CD14-positive monocyte (primary cell): Measurements from ENCODE around the gene PFDN1. TPM values are rescaled to one million over a fixed set of nuclear protein-coding genes. Genes with fewer than 3 reads are reported as not detected.
A peak's percentile ranks its signal among the peaks of the same experiment; 100 is the strongest.

ENCODE experiments used
- DNase-seq, 3 donors: peaks; one replicate each; pipeline ENCODE4 v3.0.0-alpha.2; 2011 to 2022
- H2AFZ ChIP-seq: 2 replicates; pipeline ENCODE4 v1.6.0; 2012; ENCODE audit warnings: mild to moderate bottlenecking, low read depth, low read length, inconsistent platforms; ENCODE audit not compliant: insufficient read depth, poor library complexity, severe bottlenecking
- H3K27ac ChIP-seq, 2 donors: 1 replicate in 1 of 2; 2 replicates in 1 of 2; pipeline ENCODE4 v1.5.1; 2012 to 2013; ENCODE audit warnings: low read length in 2 of 2, control low read depth in 1 of 2, inconsistent platforms in 1 of 2, low read depth in 1 of 2, mild to moderate bottlenecking in 1 of 2
- H3K27me3 ChIP-seq, 2 donors: one replicate each; pipeline versions ENCODE4 v1.6.0 to v1.6.1; 2011 to 2013; ENCODE audit warnings: low read length in 2 of 2; ENCODE audit not compliant: control insufficient read depth in 2 of 2, insufficient read depth in 2 of 2
- H3K36me3 ChIP-seq, 2 donors: replicated peaks in 1 of 2; 1 replicate in 1 of 2; 2 replicates in 1 of 2; pipeline versions ENCODE4 v1.5.1 to v1.6.1; 2012 to 2013; ENCODE audit warnings: low read length in 2 of 2, control low read depth in 1 of 2, inconsistent platforms in 1 of 2, mild to moderate bottlenecking in 1 of 2; ENCODE audit not compliant: insufficient read depth in 2 of 2, control insufficient read depth in 1 of 2
- H3K4me1 ChIP-seq, 2 donors: 1 replicate in 1 of 2; 2 replicates in 1 of 2; pipeline versions ENCODE4 v1.5.1 to v1.6.1; 2012 to 2013; ENCODE audit warnings: low read length in 2 of 2, control low read depth in 1 of 2, inconsistent platforms in 1 of 2, mild to moderate bottlenecking in 1 of 2, moderate library complexity in 1 of 2; ENCODE audit not compliant: insufficient read depth in 2 of 2, control insufficient read depth in 1 of 2
- H3K4me2 ChIP-seq: replicated peaks from 2 replicates; pipeline ENCODE3; 2012; ENCODE audit warnings: low read length, moderate library complexity, mild to moderate bottlenecking; ENCODE audit not compliant: poor library complexity, severe bottlenecking; ENCODE audit errors: extremely low read depth
- H3K4me3 ChIP-seq, 3 experiments: fragments of 200-600 bp in 1 of 3; sonication (generic) in 1 of 3; replicated peaks in 1 of 3; 1 replicate in 2 of 3; 2 replicates in 1 of 3; pipeline ENCODE4 v1.5.1; 2011 to 2013; ENCODE audit warnings: low read length in 3 of 3, mild to moderate bottlenecking in 3 of 3, control low read depth in 2 of 3, low read depth in 2 of 3, inconsistent platforms in 1 of 3, moderate library complexity in 1 of 3
- H3K79me2 ChIP-seq: 2 replicates; pipeline ENCODE4 v1.6.0; 2012; ENCODE audit warnings: mild to moderate bottlenecking, control low read depth, inconsistent platforms, low read length, moderate library complexity; ENCODE audit not compliant: insufficient read depth
- H3K9ac ChIP-seq: 2 replicates; pipeline ENCODE4 v1.6.0; 2017; ENCODE audit warnings: low read length, mild to moderate bottlenecking; ENCODE audit not compliant: insufficient read depth, poor library complexity, severe bottlenecking
- H3K9me3 ChIP-seq, 2 donors: replicated peaks in 1 of 2; 1 replicate in 1 of 2; 2 replicates in 1 of 2; pipeline versions ENCODE4 v1.5.1 to v1.6.1; 2012 to 2013; ENCODE audit warnings: low read length in 2 of 2, control low read depth in 1 of 2; ENCODE audit not compliant: control insufficient read depth in 1 of 2, insufficient read depth in 1 of 2
- H4K20me1 ChIP-seq: 2 replicates; pipeline ENCODE4 v1.6.0; 2012; ENCODE audit warnings: mild to moderate bottlenecking, low read length, control low read depth, moderate library complexity; ENCODE audit not compliant: insufficient read depth
- H3K27ac Mint-ChIP-seq, 7 donors: one replicate each; pipeline ENCODE4 v1.8.0; 2020; ENCODE audit warnings: mild to moderate bottlenecking in 7 of 7, mixed read lengths in 7 of 7, moderate library complexity in 6 of 7, inconsistent platforms in 2 of 7
- H3K27me3 Mint-ChIP-seq, 3 donors: one replicate each; pipeline ENCODE4 v1.8.0; 2021 to 2022; ENCODE audit warnings: low read depth in 3 of 3, mild to moderate bottlenecking in 3 of 3, mixed read lengths in 3 of 3, moderate library complexity in 3 of 3, inconsistent platforms in 1 of 3
- H3K36me3 Mint-ChIP-seq, 2 donors: one replicate each; pipeline ENCODE4 v1.8.0; 2020; ENCODE audit warnings: mixed read lengths in 2 of 2, inconsistent platforms in 1 of 2, mild to moderate bottlenecking in 1 of 2
- H3K4me1 Mint-ChIP-seq: one replicate; pipeline ENCODE4 v1.8.0; 2020; ENCODE audit warnings: mild to moderate bottlenecking, mixed read lengths
- H3K4me3 Mint-ChIP-seq, 2 donors: one replicate each; pipeline ENCODE4 v1.8.0; 2020; ENCODE audit warnings: mild to moderate bottlenecking in 2 of 2, mixed read lengths in 2 of 2, moderate library complexity in 1 of 2
- H3K9me3 Mint-ChIP-seq, 7 donors: one replicate each; pipeline ENCODE4 v1.8.0; 2020 to 2022; ENCODE audit warnings: mixed read lengths in 7 of 7, mild to moderate bottlenecking in 6 of 7, moderate library complexity in 6 of 7, inconsistent platforms in 2 of 7
- WGBS: methylation state at CpG from one replicate; pipeline ENCODE4 v1.1.5; 2013; ENCODE audit warnings: missing lambda C conversion rate; ENCODE audit not compliant: insufficient coverage; 5-methylcytosine and 5-hydroxymethylcytosine counted together
- intact Hi-C, 2 donors: fragments of 100-400 bp; cut with micrococcal nuclease; formaldehyde crosslinking; loops; one replicate each; pipeline versions ENCODE4 v1.15.0 to v1.15.1; 2023
- polyA plus RNA-seq, 3 donors: library from polyadenylated mRNA; depleted of rRNA in 1 of 3; unstranded in 2 of 3; stranded (reverse) in 1 of 3; fragments of 300-500 nt in 2 of 3; fragments of >200 nt in 1 of 3; fragmentation: Illumina TruSeq in 2 of 3; gene quantifications; 1 replicate in 2 of 3; 2 replicates in 1 of 3; pipeline ENCODE4 v1.2.3, GENCODE V29; 2012 to 2021
- TF ChIP-seq, protein P1 (sequence below): fragments of 200-600 bp; IDR thresholded peaks from one replicate; pipeline ENCODE4 v1.8.0; 2022; ENCODE audit warnings: antibody characterized with exemption, mild to moderate bottlenecking

The PFDN1 gene
- polyA plus RNA-seq, 3 donors = 44.7 to 105 (median 82.2) TPM

DNA sequence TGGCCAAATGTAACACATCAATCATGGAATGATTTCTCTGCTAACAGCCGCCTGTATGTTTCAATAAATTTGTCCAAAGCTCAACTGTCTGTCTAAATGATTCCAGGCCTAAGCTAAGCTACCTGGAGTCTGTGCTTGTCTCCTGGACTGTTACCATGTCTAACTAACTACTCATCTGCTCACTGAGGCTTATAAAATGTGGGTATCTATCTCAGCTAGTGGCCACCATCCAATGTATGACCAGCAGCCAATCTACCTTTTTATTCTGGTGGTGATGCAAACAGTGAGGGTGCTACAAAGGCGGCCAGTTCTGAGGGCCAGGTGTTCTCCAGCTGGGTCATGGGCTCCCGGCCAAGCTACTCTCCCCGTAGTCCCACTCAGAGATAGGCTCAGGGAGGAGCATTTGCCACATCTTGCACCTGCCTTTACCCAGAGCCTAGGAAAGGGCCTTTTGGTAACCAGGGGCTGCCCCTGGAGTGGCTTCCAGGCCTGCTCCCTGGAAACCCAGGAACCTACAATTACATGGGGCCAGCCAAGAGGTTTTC lies 59.1 kb downstream of the PFDN1 start:
- Mint-ChIP-seq H3K9me3 (no peaks in the 10 kb centered on the region), H3K27me3 (no peaks in the 10 kb centered on the region), H3K4me3 (no peak overlapping the region), H3K4me1 (peaks cover 36% of the 10 kb centered on the region), H3K27ac (peak overlapping the region in 1 of 7 donors; percentile 20), H3K36me3 (peaks cover 26 to 48% of the 10 kb centered on the region in 2 donors)
- H3K36me3 ChIP-seq = peaks cover 0 to under 1% of the 10 kb centered on the region in 2 donors
- 95% methylated on average over 3 of the region's 4 CpGs for WGBS
- H3K4me2 ChIP-seq = no peak overlapping the region
- TF ChIP-seq, protein P1, sequence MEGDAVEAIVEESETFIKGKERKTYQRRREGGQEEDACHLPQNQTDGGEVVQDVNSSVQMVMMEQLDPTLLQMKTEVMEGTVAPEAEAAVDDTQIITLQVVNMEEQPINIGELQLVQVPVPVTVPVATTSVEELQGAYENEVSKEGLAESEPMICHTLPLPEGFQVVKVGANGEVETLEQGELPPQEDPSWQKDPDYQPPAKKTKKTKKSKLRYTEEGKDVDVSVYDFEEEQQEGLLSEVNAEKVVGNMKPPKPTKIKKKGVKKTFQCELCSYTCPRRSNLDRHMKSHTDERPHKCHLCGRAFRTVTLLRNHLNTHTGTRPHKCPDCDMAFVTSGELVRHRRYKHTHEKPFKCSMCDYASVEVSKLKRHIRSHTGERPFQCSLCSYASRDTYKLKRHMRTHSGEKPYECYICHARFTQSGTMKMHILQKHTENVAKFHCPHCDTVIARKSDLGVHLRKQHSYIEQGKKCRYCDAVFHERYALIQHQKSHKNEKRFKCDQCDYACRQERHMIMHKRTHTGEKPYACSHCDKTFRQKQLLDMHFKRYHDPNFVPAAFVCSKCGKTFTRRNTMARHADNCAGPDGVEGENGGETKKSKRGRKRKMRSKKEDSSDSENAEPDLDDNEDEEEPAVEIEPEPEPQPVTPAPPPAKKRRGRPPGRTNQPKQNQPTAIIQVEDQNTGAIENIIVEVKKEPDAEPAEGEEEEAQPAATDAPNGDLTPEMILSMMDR = no peak
- H3K4me1 ChIP-seq = peaks cover 23 to 31% of the 10 kb centered on the region in 2 donors
- no peaks in the 10 kb centered on the region for H3K27me3 ChIP-seq
- peaks cover 23% of the 10 kb centered on the region for H3K79me2 ChIP-seq
- no peak overlapping the region for H3K9ac ChIP-seq
- no peaks in the 10 kb centered on the region for H3K9me3 ChIP-seq
- intact Hi-C loops = loop anchor here in 1 of 2 donors (1.0 to 5.0 kb wide), 3 partner anchors 19 to 114 kb away; no protein-coding TSS in a partner anchor
- no peaks in the 10 kb centered on the region for H4K20me1 ChIP-seq
- no peak overlapping the region for H2AFZ ChIP-seq
- no peak for DNase-seq
- H3K4me3 ChIP-seq = no peak overlapping the region
- no peak overlapping the region for H3K27ac ChIP-seq

DNA sequence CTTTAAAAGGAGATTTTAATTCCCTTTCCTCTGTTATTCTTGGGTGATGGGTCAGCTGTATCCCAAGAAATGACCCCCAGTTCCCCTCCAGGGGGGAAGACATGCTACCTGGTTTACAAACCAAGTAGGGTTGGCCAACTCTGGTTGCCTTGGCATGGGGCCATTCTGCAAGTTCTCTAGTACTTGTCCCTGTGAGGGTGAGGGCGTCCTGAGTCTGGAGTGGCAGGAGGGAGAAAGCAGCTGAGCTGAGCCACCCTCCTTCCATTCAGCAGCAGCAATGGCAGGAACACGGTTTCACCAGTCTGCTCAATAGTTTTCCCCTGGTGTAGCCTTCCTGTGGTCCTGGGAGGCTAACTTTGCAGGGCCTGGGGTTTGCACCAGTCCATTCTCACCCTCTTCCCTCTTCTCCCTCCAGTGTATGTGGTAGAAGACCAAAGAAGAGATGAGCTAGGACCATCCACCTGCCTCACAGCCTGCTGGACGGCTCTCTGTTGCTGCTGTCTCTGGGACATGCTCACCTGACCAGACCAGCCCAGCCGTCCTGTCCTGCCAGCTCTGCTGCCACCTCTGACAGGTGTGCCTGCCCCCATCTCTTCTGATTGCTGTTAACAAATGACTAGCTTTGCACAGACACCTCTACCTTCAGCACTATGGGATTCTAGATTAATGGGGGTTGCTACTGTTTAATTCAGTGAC lies 59.9 kb downstream of the PFDN1 start:
- Histone ChIP-seq H3K27ac (no peak overlapping the region), H3K4me3 (no peak overlapping the region), H3K9ac (no peak overlapping the region), H3K4me1 (peaks cover 30 to 38% of the 10 kb centered on the region in 2 donors), H3K27me3 (no peaks in the 10 kb centered on the region), H3K4me2 (no peak overlapping the region), H3K9me3 (no peaks in the 10 kb centered on the region), H2AFZ (no peak overlapping the region), H4K20me1 (no peaks in the 10 kb centered on the region), H3K36me3 (no peaks in the 10 kb centered on the region), H3K79me2 (peaks cover 16% of the 10 kb centered on the region)
- no peak for DNase-seq
- H3K36me3 Mint-ChIP-seq = peaks cover 23 to 40% of the 10 kb centered on the region in 2 donors
- H3K27me3 Mint-ChIP-seq = no peaks in the 10 kb centered on the region
- H3K9me3 Mint-ChIP-seq = no peaks in the 10 kb centered on the region
- 100% methylated on average over 3 of the region's 4 CpGs for whole genome bisulfite sequencing
- intact Hi-C loops = loop anchor here in 1 of 2 donors (5.0 kb wide), 1 partner anchor 44 kb away; no protein-coding TSS in a partner anchor
- peak overlapping the region in 1 of 7 donors; percentile 63 for H3K27ac Mint-ChIP-seq
- TF ChIP-seq, protein P1 = no peak
- H3K4me3 Mint-ChIP-seq = no peak overlapping the region
- peaks cover 42% of the 10 kb centered on the region for H3K4me1 Mint-ChIP-seq
